ENCODE measurements around the gene NEU2.

The NEU2 gene

DNA sequence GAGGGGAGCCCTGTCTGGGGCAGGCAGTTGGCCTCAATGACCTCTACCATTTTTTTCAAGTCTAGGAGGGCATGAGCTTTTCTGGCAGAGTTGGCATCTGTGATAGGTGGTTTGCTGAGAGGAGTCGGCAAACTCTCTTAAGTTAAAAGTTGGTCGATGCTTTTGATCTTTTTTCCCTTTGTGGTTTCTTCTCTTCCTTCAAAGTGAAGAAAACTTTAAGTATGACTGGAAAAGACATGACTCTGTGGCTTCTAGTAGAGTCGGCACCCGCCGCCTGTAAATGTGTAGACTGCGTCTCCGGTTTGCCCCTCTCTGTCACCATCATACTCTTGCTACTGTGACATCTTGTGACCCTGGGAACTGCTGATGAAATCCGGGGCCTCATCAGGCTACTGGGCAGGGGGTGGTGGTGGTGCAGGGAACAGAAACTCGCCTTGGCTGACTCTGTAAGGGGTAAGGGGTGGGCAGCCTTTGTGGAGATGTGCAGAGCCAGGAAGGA, 48.8 kb downstream of the NEU2 start:
- no peak for DNase-seq

DNA sequence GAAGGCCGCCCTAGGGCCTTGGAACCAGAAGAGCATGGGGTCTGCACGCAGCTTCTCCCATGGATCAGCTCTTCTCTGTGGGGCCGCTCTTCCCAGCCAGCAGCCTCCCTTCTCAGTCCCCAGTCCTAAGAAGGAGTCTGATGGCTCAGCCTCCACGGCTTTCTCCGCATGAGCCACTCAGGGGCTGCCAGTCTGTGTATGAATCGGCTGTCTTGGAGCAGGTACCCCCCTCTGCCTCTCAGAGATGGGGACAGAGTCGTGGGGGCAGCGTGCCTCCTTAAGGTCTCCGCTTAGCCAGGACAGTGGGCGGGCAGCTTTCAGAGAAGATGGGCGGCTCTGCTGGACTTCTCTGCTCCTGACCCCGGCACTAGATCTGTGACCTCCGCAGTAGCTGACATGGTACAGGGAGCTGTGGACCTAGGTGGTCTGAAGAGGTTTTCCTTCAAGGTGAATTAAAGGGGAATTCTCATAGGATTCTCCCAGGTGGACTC, 49.3 kb downstream of the NEU2 start:
- no peak for DNase-seq

DNA sequence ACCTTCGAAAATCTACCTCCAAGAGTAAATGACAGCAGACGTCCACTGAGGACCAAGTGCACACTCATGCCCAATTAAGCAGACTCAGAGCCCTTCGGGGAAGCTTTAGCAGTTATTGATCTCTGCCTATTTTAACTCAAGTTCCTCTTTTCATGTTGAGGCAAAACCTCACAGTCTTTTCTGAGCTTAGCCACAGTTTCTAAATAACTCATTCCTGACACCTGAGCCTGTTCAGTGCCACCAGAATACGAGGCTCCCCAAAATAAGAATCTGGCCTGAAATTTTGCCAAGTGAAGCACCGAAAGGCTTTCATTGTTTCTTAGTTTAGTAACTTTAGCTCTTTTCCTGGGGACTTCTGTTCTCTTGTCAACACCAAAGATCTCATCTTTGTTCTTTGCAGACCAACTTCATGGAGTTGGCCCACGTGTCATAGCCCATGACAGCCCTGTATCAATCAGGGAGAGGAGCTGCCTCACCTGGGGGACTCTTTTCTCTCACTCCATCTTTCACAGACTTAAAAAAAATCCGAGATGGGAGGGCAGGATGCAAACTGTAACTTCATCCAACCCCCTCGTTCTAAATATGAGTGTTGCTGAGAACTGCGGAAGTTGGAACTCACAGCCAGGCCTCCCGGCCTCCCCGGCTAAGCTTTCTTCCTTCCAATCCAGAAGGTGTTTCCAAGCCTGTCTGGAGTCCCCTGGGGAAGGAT, 49.9 kb downstream of the NEU2 start:
- DNase-seq = no peak

DNA sequence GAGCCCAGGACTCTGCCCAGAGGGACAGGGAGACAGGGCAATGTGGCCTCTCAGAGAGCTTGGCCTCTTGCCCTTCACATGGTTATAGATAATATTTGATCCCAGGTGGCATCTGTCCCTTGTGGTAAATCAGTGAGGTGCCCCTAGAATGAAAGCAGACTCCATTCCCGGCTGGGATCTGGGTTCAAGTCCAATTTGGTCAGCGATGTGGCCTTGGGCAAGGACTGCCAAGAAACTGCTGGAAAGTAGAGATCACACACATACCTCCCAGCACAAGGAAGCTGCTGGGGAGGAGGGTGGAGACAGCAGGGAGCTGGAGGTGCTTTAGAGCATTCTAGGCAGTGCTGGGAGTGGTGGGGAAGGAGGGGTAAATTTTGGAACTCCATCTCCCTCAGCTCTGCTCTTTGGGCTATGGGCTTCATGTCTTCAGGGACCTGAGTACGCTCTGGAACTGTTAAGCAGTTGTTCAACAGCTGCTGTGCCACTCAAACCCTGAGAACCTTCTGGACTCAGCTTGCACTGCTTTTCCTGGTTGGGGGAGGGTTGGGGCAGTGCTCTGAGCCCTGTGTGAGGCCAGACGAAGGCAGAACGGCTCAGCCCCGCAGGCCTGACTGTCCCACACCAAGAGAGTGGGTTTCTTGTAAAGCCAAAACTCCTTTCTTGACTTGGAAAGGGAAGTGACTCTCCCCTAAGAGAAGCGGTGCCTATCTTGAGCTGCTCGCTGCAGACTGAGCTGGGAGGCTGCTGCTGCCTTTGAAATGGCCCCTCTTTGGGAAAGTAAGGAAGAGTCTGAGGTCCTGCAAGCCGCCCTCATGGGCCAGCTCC, 50.7 kb downstream of the NEU2 start:
- DNase-seq = no peak

DNA sequence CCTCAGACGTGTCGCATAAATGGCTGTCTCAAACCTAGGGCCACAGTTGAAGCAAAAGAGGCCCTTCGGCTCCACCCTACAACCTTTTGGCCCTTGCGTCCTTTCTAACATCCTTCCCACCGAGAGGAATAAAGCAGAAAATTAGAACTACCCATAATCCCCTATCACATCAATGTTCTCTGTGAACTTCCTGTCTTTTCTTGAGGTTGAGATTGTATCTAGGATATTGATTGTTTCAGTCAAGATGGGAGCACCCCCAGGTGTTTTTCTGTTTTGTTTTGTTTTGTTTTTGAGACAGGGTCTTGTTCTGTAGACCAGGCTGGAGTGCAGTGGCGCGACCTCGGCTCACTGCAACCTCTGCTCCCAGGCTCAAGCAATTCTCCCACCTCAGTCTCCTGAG, 51.3 kb downstream of the NEU2 start:
- DNase-seq = no peak

DNA sequence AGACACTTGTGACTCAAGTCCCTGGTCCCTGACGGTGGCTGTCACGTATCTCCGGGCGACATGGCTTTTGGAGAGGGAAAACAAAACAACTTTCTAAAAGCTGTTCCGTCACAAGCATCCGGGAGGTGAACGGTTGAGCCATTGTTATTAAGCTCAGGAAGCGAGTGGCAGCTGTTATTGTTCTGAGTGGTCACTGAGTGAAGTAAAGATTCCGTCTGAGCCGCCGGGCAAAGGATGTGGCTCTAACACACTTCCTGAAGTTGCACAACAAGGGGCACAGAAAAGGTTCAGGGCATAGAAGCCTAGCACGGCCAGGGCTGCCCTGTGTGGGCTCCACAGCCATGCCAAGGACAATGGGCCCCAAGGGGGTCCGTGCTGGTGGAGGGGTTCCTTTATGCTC, 52.0 kb downstream of the NEU2 start:
- no peak for DNase-seq

Measured in NCI-H2029 (cell line).